Urinary bladder (tissue), 4 donors: ENCODE measurements around the gene ARMC12. TPM values are rescaled to one million over a fixed set of nuclear protein-coding genes. Genes with fewer than 3 reads are reported as not detected.
A peak's percentile ranks its signal among the peaks of the same experiment; 100 is the strongest.

Source experiments
- DNase-seq: peaks from one replicate; pipeline ENCODE4 v3.0.0-alpha.2; 2015; ENCODE audit errors: extremely low spot score
- H3K27ac ChIP-seq: one replicate; pipeline ENCODE4 v1.5.1; 2013; ENCODE audit warnings: low read depth, mild to moderate bottlenecking, moderate library complexity
- H3K36me3 ChIP-seq: one replicate; pipeline ENCODE4 v1.6.1; 2013; ENCODE audit warnings: mild to moderate bottlenecking, moderate library complexity; ENCODE audit not compliant: insufficient read depth
- H3K4me1 ChIP-seq: one replicate; pipeline ENCODE4 v1.6.1; 2013; ENCODE audit warnings: mild to moderate bottlenecking, moderate library complexity; ENCODE audit not compliant: insufficient read depth
- H3K4me3 ChIP-seq: one replicate; pipeline ENCODE4 v1.5.1; 2013; ENCODE audit warnings: low read depth, low read length
- WGBS: extraction: QIAGEN DNeasy Blood & Tissue Kit; methylation state at CpG from one replicate; pipeline ENCODE4 v1.1.7; 2013; 5-methylcytosine and 5-hydroxymethylcytosine counted together
- polyA plus RNA-seq: library from polyadenylated mRNA; stranded (reverse); fragments of 200-250 nt; gene quantifications from one replicate; pipeline ENCODE4 v1.2.3, GENCODE V29; 2013
- total RNA-seq: library from RNA; depleted of rRNA; stranded (reverse); fragments of >200 nt; gene quantifications from one replicate; pipeline ENCODE4 v1.2.3, GENCODE V29; 2014
- donor health status: healthy with polysubstance abuse.
- donor health status: healthy.

The ARMC12 gene
- total and polyA plus RNA-seq, 2 donors, result 0.56 TPM; not detected in 1

DNA sequence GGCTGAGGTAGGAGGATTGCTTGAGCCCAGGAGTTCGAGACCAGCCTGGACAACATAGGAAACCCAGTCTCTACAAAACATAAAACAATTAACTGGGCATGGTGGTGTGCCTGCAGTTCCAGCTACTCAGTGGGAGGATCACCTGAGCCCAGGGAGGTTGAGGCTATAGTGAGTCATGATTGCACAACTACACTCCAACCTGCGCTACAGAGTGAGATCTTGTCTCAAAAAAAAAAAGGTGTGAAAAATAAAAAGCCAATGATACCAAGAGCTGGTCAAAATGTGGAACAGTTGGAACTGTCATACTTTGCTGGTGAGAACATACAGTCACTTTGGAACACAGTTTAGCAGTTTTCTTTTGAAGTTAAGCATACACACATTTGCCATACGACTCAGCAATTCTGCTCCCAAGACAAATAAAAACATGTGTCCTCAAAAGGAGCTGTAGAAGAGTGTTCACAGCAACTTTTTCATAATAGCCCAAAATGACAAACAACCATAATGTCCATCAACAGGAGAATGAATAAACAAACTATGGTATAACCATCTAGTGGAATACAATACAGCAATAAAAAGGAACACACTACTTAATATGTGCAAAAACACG, 26.5 kb upstream of the ARMC12 start:
- no peaks in the 10 kb centered on the region for H3K4me1 ChIP-seq
- DNase-seq, result no peak
- no peak overlapping the region for H3K4me3 ChIP-seq
- no peak overlapping the region for H3K27ac ChIP-seq
- H3K36me3 ChIP-seq, result no peaks in the 10 kb centered on the region
- 83% methylated on average over 4 of the region's 4 CpGs for WGBS

- Histone ChIP-seq H3K36me3 (no peaks in the 10 kb centered on the region), H3K4me1 (no peaks in the 10 kb centered on the region), H3K4me3 (no peak overlapping the region), H3K27ac (no peak overlapping the region)
- WGBS, result 98% methylated on average over 7 of the region's 7 CpGs
- DNase-seq, result no peak
Measured at GRCh38 chr6:35711731-35712130, 25.1 kb upstream of the ARMC12 start.

DNA sequence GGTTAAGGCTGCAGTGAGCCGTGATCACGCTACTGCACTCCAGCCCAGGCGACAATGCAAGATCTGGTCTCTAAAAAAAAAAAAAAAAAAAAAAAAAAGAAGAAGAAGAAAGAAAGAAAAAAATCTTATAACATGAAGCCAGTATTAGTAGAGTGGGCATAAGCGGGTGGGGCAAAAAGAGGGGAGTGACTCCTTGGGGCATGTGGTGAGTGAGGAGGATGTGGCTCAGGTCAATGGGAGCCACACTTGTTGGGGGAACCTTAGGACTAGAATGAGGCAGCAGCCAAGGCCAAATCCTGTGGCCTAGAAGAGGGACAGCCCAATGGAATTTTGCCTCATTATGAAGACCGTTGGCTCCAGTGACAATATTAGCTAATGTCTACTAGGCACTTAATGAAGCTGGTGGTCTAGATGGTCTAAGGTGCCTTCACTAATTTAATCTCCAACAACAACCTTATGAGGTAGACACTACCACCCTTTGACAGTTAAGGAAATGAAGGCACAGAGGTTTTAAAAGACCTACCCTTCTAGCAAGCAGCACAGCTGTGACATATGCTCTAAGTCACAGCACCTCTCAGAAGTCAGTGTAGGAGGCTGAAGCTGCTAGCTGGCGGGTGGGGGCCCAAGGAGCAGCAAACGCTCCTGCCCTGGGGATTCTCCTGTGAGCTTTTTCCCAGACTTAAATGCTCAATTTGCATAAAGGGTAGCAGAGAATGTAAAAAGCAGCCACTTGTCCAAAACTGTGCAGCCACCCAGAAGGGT, 23.6 kb upstream of the ARMC12 start:
- Histone ChIP-seq H3K36me3 (no peaks in the 10 kb centered on the region), H3K4me1 (no peaks in the 10 kb centered on the region), H3K4me3 (no peak overlapping the region), H3K27ac (no peak overlapping the region)
- WGBS, result 90% methylated on average over 7 of the region's 7 CpGs
- DNase-seq, result no peak

DNA sequence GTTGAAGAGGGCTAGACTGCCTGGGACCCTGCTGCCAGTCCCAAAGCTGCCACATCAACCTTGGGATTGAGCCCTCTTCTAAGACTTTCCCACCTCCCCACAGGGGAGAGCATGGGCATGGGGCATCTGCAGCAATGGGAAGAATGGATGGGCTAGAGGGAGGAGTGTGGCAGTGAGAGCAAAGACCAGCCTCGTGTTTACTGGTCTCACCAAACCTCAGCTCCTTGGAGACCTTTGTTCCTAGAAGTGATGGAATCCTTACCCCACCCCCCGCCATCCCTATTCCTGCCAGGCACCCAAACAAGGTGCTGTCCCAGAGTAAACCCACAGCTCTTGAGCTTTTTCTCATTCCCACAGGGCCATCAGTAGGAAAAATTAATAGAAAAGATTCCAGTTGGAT, 20.0 kb upstream of the ARMC12 start:
- WGBS, result 76% methylated on average over 2 of the region's 2 CpGs
- no peak for DNase-seq
- no peaks in the 10 kb centered on the region for H3K4me1 ChIP-seq

DNA sequence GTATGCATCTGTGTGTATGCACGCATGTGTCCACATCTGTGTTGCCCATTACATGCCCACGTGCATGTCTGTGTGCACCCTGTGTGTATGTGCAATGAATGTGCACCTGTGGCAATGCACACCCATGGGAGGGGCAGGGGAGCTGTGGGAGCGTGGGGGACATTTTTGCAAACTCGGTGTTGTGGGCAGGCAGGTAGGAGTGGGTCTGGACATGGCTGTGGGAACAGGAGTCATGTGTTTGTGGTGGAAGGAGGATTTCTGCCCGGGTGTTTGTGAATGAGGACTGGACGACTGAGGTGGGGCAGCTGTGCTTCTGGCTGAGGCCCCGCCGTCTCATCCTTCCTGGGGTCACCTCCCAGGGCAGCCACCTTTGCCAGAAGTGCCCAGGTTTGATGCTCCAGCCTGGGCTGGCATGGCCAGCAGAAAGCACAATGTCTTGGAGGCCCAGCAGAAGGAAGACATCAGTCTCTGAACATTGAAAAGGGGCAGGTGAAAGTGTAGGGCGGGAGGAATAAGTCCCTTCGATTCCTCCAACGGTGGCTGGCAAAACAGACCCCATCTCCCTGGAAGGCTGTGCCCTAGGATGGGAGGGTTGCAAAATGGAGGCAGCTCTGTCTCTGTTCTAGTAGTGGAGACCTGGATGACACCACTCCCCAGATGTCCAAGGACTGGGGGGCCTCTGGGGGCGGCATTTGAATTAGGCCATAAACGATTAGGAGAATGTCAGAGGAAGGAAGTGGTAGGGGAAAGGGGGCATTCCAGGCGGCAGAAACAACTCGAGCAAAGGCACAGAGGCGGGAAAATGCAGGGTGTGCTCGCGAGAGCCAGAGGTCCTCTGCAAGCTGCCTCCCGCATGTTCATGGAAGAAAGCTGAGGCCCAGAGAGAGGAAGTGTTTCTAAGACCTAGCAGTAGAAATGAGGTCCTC, 19.1 kb upstream of the ARMC12 start:
- Histone ChIP-seq H3K4me3 (no peak overlapping the region), H3K4me1 (no peaks in the 10 kb centered on the region), H3K36me3 (no peaks in the 10 kb centered on the region), H3K27ac (no peak overlapping the region)
- 76% methylated on average over 19 of the region's 19 CpGs for WGBS
- DNase-seq, result no peak

More for the DNA sequence above, 20.0 kb upstream of the ARMC12 start:
- H3K27ac ChIP-seq, result no peak overlapping the region
- no peak overlapping the region for H3K4me3 ChIP-seq
- no peaks in the 10 kb centered on the region for H3K36me3 ChIP-seq

GRCh38 chr6:35718375-35718736, 18.5 kb upstream of the ARMC12 start:
- H3K27ac ChIP-seq, result no peak overlapping the region
- no peak for DNase-seq

DNA sequence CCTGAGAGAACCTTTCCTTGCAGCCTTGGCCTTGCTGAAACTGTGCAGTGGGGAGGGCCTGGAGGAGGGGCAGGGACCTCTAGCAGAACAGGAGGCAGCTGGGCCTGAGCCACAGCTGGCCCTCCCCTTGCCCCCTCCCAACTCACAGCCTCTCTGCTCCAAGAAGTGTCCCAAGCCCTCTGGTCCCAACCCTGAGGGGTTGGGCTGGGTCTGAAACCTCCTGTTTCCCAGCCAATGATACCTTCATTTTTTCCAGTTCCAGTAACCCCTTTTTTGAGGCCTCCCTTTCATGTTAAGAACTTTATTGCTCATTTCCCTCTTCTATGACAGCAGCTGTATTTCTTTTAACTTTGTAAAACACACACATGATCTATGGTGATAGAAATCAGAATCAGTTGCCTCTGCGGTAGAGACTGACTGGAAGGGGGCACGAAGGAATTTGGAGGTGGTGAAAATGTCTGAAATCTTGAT, 17.9 kb upstream of the ARMC12 start:
- WGBS, result 66% methylated on average over 2 of the region's 2 CpGs
- Histone ChIP-seq H3K4me1 (no peaks in the 10 kb centered on the region), H3K4me3 (no peak overlapping the region), H3K27ac (no peak overlapping the region), H3K36me3 (no peaks in the 10 kb centered on the region)
- DNase-seq, result no peak

More at GRCh38 chr6:35718375-35718736, 18.5 kb upstream of the ARMC12 start:
- Histone ChIP-seq H3K36me3 (no peaks in the 10 kb centered on the region), H3K4me1 (no peaks in the 10 kb centered on the region), H3K4me3 (no peak overlapping the region)
- WGBS, result 83% methylated on average over 4 of the region's 4 CpGs

- no peak for DNase-seq
- no peaks in the 10 kb centered on the region for H3K36me3 ChIP-seq
- H3K4me3 ChIP-seq, result no peak overlapping the region
- WGBS, result 39% methylated on average over 5 of the region's 5 CpGs
- no peak overlapping the region for H3K27ac ChIP-seq
- no peaks in the 10 kb centered on the region for H3K4me1 ChIP-seq
Measured at GRCh38 chr6:35719404-35719829, 17.4 kb upstream of the ARMC12 start.

GRCh38 chr6:35719830-35720733, 16.8 kb upstream of the ARMC12 start:
- WGBS, result 21% methylated on average over 21 of the region's 21 CpGs
- Histone ChIP-seq H3K36me3 (no peaks in the 10 kb centered on the region), H3K4me1 (no peaks in the 10 kb centered on the region), H3K27ac (peak overlapping the region; percentile 34), H3K4me3 (no peak overlapping the region)
- DNase-seq, result no peak

DNA sequence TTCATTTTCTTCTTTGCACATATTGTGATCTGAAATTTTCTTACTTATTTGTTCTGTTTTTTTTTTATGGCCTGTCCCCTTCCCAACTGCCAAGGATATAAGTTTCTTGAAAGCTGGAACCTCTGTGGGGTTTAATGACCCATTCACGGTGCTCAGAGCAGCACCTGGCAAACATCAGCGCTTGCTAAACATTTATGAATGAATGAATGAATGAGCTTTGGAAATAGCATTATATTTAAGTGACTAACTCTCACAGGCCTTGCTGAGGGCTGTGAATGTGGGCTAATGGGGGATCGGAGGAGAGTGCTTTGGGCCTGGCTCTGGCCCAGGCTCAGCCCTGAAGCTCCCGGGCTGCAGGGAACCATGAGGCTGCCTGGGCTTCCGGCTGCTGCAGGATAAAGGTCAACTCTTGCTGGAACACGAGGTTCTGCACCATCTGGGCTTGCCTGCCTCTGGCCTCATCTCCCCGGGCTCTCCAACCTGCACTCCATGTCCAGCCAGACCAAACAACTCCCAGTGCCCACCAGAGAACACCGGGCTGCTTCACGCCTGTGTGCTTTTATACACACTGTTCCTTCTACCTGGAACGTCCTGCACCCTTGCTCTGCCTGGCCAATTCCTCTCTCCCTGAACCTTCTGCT, 14.6 kb upstream of the ARMC12 start:
- H3K4me1 ChIP-seq, result peaks cover 3% of the 10 kb centered on the region
- 58% methylated on average over 10 of the region's 10 CpGs for WGBS
- H3K27ac ChIP-seq, result no peak overlapping the region
- no peak for DNase-seq
- H3K36me3 ChIP-seq, result no peaks in the 10 kb centered on the region
- H3K4me3 ChIP-seq, result no peak overlapping the region

DNA sequence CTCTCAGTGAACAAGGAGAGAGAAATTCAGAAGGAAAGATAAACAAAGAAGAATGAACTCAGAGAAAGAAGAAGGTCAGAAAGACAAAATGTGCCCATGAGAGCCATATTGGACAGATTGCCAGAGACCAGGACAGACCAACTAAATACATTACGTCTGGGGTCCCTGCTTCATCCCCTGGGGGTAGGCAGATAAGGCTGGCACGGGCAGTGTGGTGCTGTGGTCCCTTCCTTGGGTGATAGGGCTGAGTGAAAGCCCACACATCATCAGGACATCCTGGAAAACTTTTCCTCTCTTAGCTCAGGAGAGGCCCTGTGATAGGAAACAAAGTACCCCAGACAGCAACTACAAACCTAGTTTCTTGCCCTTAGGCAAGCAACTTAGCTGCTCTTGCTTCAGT, 13.2 kb upstream of the ARMC12 start:
- no peak overlapping the region for H3K4me3 ChIP-seq
- 90% methylated on average over 2 of the region's 2 CpGs for WGBS
- no peak overlapping the region for H3K27ac ChIP-seq
- no peak for DNase-seq
- H3K4me1 ChIP-seq, result peaks cover 3% of the 10 kb centered on the region
- H3K36me3 ChIP-seq, result no peaks in the 10 kb centered on the region

DNA sequence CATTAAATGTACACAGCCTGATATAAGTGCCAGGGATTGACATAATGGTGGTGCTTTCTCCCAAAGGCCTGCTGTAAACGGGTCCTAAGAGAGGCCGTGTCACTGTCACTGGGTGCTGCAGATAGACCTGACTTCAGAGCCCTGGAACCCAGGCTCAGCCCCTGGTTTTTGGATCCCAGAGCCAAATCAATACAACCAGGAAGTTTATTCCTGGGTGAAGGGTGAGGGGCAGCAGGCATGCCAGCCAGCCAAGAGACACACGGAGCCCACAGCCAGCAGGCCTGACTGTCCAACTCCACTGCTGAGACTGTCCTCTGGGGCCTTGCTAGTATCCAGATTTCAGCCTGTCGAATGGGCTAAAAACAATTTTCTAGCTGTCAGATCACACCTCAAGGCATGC, 12.8 kb upstream of the ARMC12 start:
- no peak for DNase-seq
- WGBS, result 94% methylated on average over 4 of the region's 4 CpGs
- Histone ChIP-seq H3K27ac (no peak overlapping the region), H3K4me1 (peaks cover 3% of the 10 kb centered on the region), H3K36me3 (no peaks in the 10 kb centered on the region), H3K4me3 (no peak overlapping the region)
